GM12874 (cell line): ENCODE results near the gene BANF1.

Experiments used
- TF ChIP-seq, protein P1 (sequence below): IDR thresholded peaks from 2 replicates; pipeline ENCODE4 v1.5.1; 2011; ENCODE audit warnings: low read depth, mild to moderate bottlenecking, control low read depth, low read length, moderate library complexity; ENCODE audit not compliant: insufficient read depth

BANF1 gene, protein sequence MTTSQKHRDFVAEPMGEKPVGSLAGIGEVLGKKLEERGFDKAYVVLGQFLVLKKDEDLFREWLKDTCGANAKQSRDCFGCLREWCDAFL

DNA sequence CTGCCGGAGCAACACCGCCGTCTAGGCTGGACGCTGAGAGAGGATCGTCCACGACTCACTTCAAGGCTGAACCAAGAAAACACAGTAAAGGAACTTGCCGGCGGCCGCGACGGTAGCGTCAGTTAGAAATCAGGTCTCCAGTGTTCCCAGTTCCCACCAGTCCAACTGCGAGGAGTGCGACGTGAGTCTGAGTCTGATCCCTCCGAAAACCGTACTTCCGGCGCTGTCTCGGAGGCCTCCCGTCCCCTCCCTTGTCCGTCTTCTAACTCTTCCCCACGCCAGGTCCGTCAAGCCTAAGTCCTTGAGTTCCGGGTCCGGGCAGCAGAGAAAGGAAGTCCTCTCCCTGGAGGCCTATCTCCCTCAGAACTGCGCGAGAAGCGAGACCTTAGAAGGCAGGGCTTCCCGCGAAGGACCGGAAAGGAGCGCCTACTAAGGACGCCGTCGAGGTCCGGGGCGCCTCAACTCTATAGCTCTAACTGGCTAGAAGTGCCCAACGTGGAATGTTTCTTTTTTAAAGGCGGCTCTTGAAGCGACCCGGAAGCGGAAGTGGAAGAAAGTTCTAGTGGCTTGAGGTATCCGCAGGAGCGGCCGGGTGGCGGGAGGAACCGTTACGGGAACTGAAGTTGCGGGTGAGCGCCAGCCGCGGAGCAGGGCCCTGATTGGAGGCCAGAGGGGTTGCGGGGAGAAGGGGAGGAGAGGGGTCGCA, at the start of gene BANF1, which contains the start of gene EIF1AD:
BANF1 (plus strand) TSS at position 562 of the 706 bp plus-strand sequence. CDS start 748 bp downstream, outside the sequence.
EIF1AD (minus strand) TSS at position 216 of the 706 bp plus-strand sequence. CDS start 1,768 bp downstream, outside the sequence.
- TF ChIP-seq, protein P1, sequence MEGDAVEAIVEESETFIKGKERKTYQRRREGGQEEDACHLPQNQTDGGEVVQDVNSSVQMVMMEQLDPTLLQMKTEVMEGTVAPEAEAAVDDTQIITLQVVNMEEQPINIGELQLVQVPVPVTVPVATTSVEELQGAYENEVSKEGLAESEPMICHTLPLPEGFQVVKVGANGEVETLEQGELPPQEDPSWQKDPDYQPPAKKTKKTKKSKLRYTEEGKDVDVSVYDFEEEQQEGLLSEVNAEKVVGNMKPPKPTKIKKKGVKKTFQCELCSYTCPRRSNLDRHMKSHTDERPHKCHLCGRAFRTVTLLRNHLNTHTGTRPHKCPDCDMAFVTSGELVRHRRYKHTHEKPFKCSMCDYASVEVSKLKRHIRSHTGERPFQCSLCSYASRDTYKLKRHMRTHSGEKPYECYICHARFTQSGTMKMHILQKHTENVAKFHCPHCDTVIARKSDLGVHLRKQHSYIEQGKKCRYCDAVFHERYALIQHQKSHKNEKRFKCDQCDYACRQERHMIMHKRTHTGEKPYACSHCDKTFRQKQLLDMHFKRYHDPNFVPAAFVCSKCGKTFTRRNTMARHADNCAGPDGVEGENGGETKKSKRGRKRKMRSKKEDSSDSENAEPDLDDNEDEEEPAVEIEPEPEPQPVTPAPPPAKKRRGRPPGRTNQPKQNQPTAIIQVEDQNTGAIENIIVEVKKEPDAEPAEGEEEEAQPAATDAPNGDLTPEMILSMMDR = no peak

DNA sequence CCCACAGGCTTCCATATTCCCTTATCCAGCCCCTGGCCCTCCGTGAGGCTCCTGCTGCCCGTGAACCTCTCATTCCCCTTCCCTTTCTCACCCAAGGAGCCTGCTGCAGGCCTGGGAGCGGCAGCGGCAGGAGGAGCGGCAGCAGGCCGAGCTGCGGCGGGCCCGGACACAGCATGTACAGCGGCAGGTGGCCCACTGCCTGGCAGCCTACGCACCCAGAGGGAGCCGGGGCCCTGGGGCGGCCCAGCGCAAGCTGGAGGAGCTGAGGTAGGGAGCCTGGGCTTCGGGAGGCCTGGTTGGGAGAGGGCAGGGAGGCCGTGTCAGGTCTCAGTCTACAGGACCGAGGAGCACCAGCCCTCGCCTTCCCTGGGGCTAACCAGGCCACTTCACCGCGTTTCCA, 48.8 kb upstream of the BANF1 start:
- TF ChIP-seq, protein P1 = no peak

DNA sequence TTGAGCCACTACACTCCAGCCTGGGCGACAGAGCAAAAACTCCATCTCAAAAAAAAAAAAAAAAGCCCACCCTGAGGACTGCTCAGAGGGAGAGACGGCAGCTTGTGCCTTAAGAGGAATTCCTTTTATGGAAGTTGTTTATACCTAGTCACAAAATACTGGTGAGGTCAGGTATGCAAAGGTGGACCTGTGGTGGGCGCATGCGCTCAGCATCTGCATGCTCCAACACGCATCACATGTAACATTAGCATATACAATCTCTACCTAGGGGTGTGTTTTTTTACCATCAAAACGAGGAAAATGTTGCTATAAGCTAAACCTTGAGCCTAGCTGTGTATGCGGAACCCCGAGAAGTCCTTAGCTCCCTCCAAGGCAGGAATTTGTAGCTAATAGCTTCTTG, 47.5 kb upstream of the BANF1 start:
- TF ChIP-seq, protein P1 = no peak

DNA sequence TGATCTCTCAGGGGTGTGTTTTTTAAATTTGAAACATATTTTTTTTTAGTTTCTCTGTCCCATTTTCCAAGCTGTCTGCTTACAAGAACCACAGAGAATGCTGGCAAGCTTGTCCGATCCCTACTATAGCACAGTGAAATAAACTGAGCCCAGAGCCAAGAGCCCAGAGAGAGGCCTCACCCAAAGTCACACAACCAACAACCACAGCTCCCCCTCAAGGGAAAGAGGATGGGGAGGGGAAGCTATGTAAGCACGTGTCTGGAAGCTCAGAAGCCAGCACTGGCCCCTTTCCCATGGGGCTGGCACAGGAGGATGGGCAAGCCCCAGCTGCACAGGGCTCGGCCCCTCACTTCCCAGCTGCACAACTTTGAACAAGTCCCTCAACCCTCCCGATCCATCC, 44.0 kb upstream of the BANF1 start:
- TF ChIP-seq, protein P1 = no peak

DNA sequence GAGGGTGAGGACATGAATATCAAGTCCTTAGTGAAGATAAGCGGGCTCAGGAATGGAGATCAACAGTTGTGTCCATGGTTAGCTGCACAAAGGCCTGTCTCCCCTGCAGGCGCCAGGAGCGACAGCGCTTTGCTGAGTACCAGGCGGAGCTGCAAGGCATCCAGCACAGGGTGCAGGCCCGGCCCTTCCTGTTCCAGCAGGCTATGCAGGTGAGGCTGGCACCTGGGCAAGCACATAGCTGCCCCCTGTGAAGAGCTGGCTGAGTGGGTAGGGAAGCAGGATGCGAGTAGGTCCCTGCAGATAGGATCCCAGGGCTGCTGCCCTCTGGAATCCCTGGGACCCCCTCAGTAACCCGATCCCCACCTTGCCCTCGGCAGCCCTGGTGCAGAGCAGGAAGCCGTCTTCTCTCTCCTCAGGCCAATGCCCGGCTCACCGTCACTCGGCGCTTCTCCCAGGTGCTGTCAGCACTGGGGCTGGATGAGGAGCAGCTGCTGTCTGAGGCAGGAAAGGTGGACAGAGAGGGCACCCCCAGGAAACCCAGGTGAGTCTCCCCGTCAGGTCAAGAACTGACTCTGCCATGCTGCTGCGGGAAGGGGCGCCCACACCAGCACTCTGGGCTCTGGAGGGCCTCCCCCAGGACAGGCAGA, 43.4 kb upstream of the BANF1 start:
- TF ChIP-seq, protein P1 = no peak

DNA sequence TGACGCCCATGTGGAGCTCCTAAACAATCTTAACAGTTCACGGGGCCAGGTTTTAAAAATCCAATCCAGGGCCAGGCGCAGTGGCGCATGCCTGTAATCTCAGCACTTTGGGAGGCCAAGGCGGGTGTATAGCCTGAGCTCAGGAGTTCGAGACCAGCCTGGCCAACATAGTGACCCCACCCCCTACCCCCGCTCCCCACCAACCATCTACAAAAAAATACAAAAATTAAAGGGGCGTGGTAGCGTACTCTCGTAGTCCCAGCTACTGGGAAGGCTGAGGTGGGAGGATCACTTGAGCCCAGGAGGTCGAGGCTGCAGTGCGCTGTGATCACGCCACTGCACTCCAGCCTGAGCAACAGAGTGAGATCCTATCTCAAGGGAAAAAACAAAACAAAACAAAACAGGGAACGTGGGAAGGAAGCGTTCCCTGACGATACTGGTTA, 41.5 kb upstream of the BANF1 start:
- TF ChIP-seq, protein P1 = no peak

DNA sequence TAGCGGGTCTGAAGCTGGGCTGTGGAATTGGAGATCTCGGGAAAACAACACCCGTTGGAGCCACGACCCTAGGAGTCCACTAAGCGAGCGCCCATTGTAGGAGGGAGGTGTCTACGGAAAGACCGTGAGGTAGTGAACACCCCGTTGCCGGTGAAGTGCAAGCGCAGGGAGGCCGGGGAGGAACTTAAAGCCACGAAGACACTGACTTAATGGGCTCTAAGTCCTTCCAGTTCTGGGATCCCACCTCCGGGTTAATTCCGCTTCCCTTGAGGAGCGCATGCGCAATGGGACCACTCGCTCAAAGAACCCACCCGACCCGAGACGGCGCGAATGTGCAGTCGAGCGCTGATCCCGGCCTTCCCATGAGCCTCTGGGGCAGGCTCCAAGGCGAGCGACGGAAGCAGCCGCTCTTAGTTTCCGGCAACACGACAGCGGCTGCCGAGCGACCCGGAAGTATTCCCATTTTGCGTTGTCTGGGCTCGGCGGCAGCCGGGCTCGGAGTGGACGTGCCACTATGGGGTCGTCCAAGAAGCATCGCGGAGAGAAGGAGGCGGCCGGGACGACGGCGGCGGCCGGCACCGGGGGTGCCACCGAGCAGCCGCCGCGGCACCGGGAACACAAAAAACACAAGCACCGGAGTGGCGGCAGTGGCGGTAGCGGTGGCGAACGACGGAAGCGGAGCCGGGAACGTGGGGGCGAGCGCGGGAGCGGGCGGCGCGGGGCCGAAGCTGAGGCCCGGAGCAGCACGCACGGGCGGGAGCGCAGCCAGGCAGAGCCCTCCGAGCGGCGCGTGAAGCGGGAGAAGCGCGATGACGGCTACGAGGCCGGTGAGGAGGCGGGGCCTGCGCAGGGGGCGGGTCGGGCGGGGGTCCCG, 40.8 kb upstream of the BANF1 start, which contains the start of gene SART1:
SART1 (plus strand) TSS at position 468 of the 874 bp plus-strand sequence; CDS start at position 515, 47 bp downstream.
- TF ChIP-seq, protein P1 = no peak
